HEK293T (cell line): ENCODE measurements around the gene RLF.

ENCODE experiments used
- CTCF ChIA-PET: fragments of 350-600 bp; formaldehyde crosslinking; extraction: SDS; loops from one replicate; lab custom pipeline; 2021; ENCODE audit warnings: antibody characterized with exemption, inconsistent platforms; lab: Yijun Ruan, JAX
- POLR2A ChIA-PET: fragments of 350-600 bp; formaldehyde crosslinking; extraction: SDS; loops from one replicate; lab custom pipeline; 2020; ENCODE audit warnings: antibody characterized with exemption, inconsistent platforms; lab: Yijun Ruan, JAX
- DNase-seq: peaks from one replicate; pipeline ENCODE4 v3.0.0; 2012; ENCODE audit warnings: mixed read lengths; ENCODE audit errors: extremely low spot score
- ARNT ChIP-seq: fragments of 450-650 bp; IDR thresholded peaks from 2 replicates; pipeline ENCODE4 v1.6.1; 2017; ENCODE audit warnings: mild to moderate bottlenecking
- BHLHE40 ChIP-seq: fragments of 450-650 bp; IDR thresholded peaks from 2 replicates; pipeline ENCODE4 v1.6.1; 2016; ENCODE audit warnings: mild to moderate bottlenecking, moderate library complexity, borderline replicate concordance
- CTBP1 ChIP-seq: fragments of 450-650 bp; IDR thresholded peaks from 2 replicates; pipeline ENCODE4 v1.6.1; 2016; ENCODE audit warnings: borderline replicate concordance
- ELF4 ChIP-seq: fragments of 450-650 bp; IDR thresholded peaks from 2 replicates; pipeline ENCODE4 v1.6.1; 2017; ENCODE audit warnings: antibody characterized with exemption
- FOXA1 ChIP-seq: fragments of 450-650 bp; IDR thresholded peaks from 2 replicates; pipeline ENCODE4 v1.6.1; 2016; ENCODE audit warnings: mild to moderate bottlenecking
- FOXK2 ChIP-seq: fragments of 450-650 bp; IDR thresholded peaks from 2 replicates; pipeline ENCODE4 v1.6.1; 2016; ENCODE audit warnings: mild to moderate bottlenecking
- FOXM1 ChIP-seq: fragments of 450-650 bp; IDR thresholded peaks from 2 replicates; pipeline ENCODE4 v1.6.1; 2017; ENCODE audit warnings: mild to moderate bottlenecking, borderline replicate concordance
- HDGF ChIP-seq: fragments of 450-650 bp; IDR thresholded peaks from 2 replicates; pipeline ENCODE4 v1.6.1; 2017; ENCODE audit warnings: antibody characterized with exemption, borderline replicate concordance
- L3MBTL2 ChIP-seq: fragments of 450-650 bp; conservative IDR thresholded peaks from 2 replicates; pipeline ENCODE4 v1.6.1; 2016; ENCODE audit warnings: mild to moderate bottlenecking
- LEF1 ChIP-seq: fragments of 450-650 bp; IDR thresholded peaks from 2 replicates; pipeline ENCODE4 v1.6.1; 2017; ENCODE audit warnings: mild to moderate bottlenecking, borderline replicate concordance
- NFRKB ChIP-seq: fragments of 450-650 bp; IDR thresholded peaks from 2 replicates; pipeline ENCODE4 v1.6.1; 2016; ENCODE audit warnings: mild to moderate bottlenecking, moderate library complexity
- PKNOX1 ChIP-seq: fragments of 450-650 bp; IDR thresholded peaks from 2 replicates; pipeline ENCODE4 v1.6.1; 2016
- SP1 ChIP-seq: fragments of 450-650 bp; IDR thresholded peaks from 2 replicates; pipeline ENCODE4 v1.6.1; 2017
- SUZ12 ChIP-seq: fragments of 450-650 bp; IDR thresholded peaks from 2 replicates; pipeline ENCODE4 v1.6.1; 2016; ENCODE audit warnings: mild to moderate bottlenecking
- TARDBP ChIP-seq: fragments of 450-650 bp; IDR thresholded peaks from 2 replicates; pipeline ENCODE4 v1.6.1; 2016
- ZNF384 ChIP-seq: fragments of 450-650 bp; IDR thresholded peaks from 2 replicates; pipeline ENCODE4 v1.6.1; 2016

RLF gene

GRCh38 chr1:40244138-40244744 is 83.1 kb downstream of the RLF start:
- ChIA-PET POLR2A (no interaction called here), CTCF (no interaction called here)
- no peak for DNase-seq
- TF ChIP-seq BHLHE40 = no peak
- no peak for TF ChIP-seq ZNF384
- no peak for TF ChIP-seq LEF1

DNA sequence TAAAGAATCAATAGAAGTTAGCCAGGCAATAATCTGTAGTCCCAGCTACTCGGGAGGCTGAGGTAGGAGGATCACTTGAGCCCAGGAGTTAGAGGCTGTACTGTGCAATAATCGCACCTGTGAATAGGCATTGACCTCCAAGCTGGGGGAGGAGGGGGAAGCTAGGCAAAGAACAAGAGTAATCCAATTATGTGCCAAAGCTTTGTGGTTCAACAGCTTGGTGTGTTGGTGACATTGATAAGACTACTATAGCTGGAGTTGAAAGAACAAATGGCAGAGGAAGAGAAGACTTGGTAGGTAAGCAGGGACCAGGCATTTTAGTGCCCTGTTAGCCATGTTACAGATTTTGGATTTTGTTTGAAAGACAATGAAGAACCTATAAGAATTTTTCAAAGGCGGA is 84.5 kb downstream of the RLF start:
- DNase-seq = no peak
- ChIA-PET POLR2A (no interaction called here), CTCF (no interaction called here)
- TF ChIP-seq ZNF384 (no peak), PKNOX1 (no peak), SUZ12 (no peak), CTBP1 (no peak), FOXM1 (no peak), BHLHE40 (no peak), LEF1 (no peak), ELF4 (no peak), ARNT (no peak), FOXA1 (no peak), L3MBTL2 (no peak), NFRKB (no peak)

DNA sequence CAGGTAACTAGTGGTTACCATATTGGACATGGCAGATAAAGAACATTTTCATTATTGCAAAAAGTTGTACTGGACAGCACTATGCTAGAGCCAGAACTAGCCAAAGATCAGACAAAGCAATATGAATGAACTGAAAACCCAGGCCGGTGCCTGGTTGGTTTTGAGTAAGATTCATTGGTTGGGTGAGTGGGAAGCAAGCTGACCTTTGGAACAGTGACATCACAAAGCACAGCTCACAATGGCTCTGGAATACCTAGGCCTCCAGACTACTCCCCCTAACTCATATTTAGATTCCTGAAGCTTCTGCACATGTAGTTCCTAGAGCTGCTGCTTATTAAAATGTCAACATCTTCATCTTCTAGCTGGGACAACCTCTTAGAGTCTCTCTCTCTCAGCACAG is 86.5 kb downstream of the RLF start, which contains the start of gene TMCO2:
TSS of gene TMCO2 (plus strand) at position 283 of the 400 bp plus-strand sequence. CDS start at position 340, 57 bp downstream.
- DNase-seq = no peak
- ChIA-PET POLR2A (interaction anchor here (1.2 kb wide), 1 partner anchor 10 kb away, joined by 4 read pairs; the partner anchor contains the start of gene ZMPSTE24), CTCF (interaction anchor here (1.3 kb wide), 1 partner anchor 67 kb away, joined by 3 read pairs; no protein-coding TSS in a partner anchor)
- no peak for TF ChIP-seq ARNT
- no peak for TF ChIP-seq BHLHE40
- TF ChIP-seq LEF1 = no peak
- no peak for TF ChIP-seq PKNOX1
- no peak for TF ChIP-seq SP1
- TF ChIP-seq FOXM1 = no peak

DNA sequence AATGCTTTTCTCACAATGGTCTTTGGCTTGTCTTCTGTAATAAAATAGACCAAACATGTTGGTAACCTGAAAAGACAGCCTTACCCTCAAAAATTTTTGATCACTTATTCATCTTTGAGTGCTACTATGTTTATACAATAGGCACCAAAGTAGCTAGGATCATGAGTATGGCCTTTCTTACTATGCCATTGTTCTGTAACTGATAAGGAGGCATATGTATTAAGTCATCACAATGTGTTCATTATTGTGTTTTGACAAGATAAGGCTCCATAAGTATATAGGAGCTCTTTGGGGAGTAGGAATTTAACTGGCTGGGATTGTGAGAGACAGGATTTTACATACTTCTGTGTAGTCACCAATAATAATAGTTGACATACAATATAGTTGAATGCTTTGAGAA is 87.2 kb downstream of the RLF start:
- TF ChIP-seq PKNOX1 (no peak), BHLHE40 (no peak), HDGF (no peak), LEF1 (no peak), FOXM1 (no peak), TARDBP (no peak)
- ChIA-PET POLR2A (no interaction called here), CTCF (interaction anchor here (1.3 kb wide), 1 partner anchor 66 kb away, joined by 3 read pairs; no protein-coding TSS in a partner anchor)
- no peak for DNase-seq

DNA sequence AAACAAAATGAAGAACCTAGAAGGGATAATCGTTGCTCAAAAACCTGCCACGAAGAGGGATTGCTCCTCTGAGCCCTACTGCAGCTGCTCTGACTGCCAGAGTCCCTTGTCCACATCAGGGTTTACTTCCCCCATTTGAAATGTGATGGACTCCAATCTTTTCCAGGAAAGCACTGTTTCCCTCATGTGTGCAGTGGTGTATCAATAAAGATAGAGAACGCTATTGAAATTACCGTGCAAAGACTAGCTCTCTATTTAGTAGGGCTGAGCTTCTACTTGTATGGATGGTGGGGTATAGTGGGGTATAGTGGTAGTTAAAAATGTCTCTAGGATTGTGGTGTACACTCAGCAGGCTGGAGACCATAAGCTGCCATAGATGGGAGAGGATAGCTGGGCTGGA is 90.3 kb downstream of the RLF start:
- POLR2A ChIA-PET = no interaction called here
- no peak for DNase-seq
- CTCF ChIA-PET = interaction anchor here (1.0 kb wide), 1 partner anchor 107 kb away, joined by 3 read pairs; no protein-coding TSS in a partner anchor
- TF ChIP-seq HDGF (no peak), TARDBP (no peak), PKNOX1 (no peak), FOXM1 (no peak)

DNA sequence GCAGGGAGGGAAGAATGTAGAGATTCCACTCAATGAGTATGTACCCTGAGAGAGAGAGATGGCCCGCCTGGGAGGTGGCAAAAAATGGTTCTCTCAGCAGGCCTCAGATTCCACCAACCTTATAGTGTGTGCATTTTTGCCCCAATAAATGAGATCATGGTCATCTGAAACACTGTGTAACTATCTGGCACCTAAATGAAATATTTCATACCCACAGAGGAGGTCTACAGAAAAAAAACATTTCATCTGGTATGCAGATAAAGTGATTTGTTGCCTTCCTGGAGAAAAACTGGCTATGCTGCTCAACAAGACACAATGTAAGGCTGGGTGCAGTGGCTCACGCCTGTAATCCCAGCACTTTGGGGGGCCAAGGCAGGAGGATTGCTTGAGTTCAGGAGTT is 91.4 kb downstream of the RLF start:
- no peak for TF ChIP-seq FOXK2
- no peak for TF ChIP-seq L3MBTL2
- no peak for TF ChIP-seq ELF4
- TF ChIP-seq NFRKB = no peak
- no peak for TF ChIP-seq BHLHE40
- TF ChIP-seq ARNT = no peak
- TF ChIP-seq SUZ12 = no peak
- TF ChIP-seq TARDBP = no peak
- no peak for TF ChIP-seq SP1
- no peak for TF ChIP-seq ZNF384
- no peak for TF ChIP-seq LEF1
- no peak for TF ChIP-seq FOXM1
- TF ChIP-seq CTBP1 = no peak
- no peak for TF ChIP-seq FOXA1
- ChIA-PET POLR2A (no interaction called here), CTCF (no interaction called here)
- no peak for DNase-seq
